Cardiac muscle cell (in vitro differentiated cells and primary cell): Measurements from ENCODE around the gene COL4A2. TPM values are rescaled to one million over a fixed set of nuclear protein-coding genes. Genes with fewer than 3 reads are reported as not detected.
A peak's percentile ranks its signal among the peaks of the same experiment; 100 is the strongest.
"Not testable (repeated sequence)": the region's sequence is repeated elsewhere in the genome, so short reads cannot be mapped to it uniquely, and the experiment has no call there.

Experiments used
- DNase-seq, 2 donors: peaks; one replicate each; pipeline versions ENCODE4 v3.0.0 to v3.0.0-alpha.2; 2010 to 2017; ENCODE audit warnings: low read depth in 1 of 2, low spot score in 1 of 2
- H3K27ac ChIP-seq: fragments of 200-600 bp; sonication (generic); 2 replicates; pipeline ENCODE4 v1.5.1; 2016
- H3K27me3 ChIP-seq: fragments of 200-600 bp; sonication (generic); 2 replicates; pipeline ENCODE4 v1.6.0; 2016; ENCODE audit warnings: control low read depth
- H3K36me3 ChIP-seq: fragments of 200-600 bp; sonication (generic); 2 replicates; pipeline ENCODE4 v1.5.1; 2016; ENCODE audit warnings: control low read depth
- H3K4me1 ChIP-seq: fragments of 200-600 bp; sonication (generic); 2 replicates; pipeline ENCODE4 v1.8.1; 2017; ENCODE audit warnings: low read depth, mild to moderate bottlenecking, mixed run types
- H3K4me3 ChIP-seq: fragments of 200-600 bp; sonication (generic); 2 replicates; pipeline ENCODE4 v1.5.1; 2016; ENCODE audit warnings: mild to moderate bottlenecking
- H3K9me3 ChIP-seq: fragments of 200-600 bp; sonication (generic); 2 replicates; pipeline ENCODE4 v1.5.1; 2017; ENCODE audit warnings: low read depth, mild to moderate bottlenecking, control low read depth
- polyA plus RNA-seq: library from polyadenylated mRNA; unstranded; fragments of >200 nt; fragmentation: Nextera tagmentation; extraction: Ambion mirVana; gene quantifications from 2 replicates; pipeline ENCODE4 v1.2.1, GENCODE V29; 2016
- total RNA-seq: library from RNA; depleted of rRNA; stranded (reverse); fragments of >200 nt; gene quantifications from 2 replicates; pipeline ENCODE4 v1.2.3, GENCODE V29; 2016
- TF ChIP-seq, protein P1 (sequence below): IDR thresholded peaks from 2 replicates; pipeline ENCODE4 v1.5.1; 2012; ENCODE audit warnings: low read depth, mild to moderate bottlenecking, low read length

Gene COL4A2
- total and polyA plus RNA-seq, 2 experiments from 2014 or later = 184 to 516 TPM

DNA sequence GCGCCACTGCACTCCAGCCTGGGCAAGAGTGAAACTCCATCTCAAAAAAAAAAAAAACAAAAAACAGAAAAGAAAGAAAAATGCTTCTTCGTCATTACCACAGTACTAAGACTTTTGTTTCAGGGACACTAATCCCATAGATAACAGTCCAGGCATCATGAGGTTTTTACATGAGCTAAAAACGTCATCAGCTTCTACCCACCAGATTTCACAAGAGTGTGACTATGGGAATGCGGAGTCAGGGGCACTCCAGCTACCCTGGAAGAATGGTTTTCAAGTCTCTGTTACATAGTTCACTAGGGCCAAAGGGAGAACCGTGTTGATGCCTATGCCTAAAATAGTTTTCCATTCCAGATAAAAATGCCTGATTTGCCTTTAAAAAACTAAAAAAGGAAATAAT, 221.3 kb downstream of the COL4A2 start:
- TF ChIP-seq, protein P1, sequence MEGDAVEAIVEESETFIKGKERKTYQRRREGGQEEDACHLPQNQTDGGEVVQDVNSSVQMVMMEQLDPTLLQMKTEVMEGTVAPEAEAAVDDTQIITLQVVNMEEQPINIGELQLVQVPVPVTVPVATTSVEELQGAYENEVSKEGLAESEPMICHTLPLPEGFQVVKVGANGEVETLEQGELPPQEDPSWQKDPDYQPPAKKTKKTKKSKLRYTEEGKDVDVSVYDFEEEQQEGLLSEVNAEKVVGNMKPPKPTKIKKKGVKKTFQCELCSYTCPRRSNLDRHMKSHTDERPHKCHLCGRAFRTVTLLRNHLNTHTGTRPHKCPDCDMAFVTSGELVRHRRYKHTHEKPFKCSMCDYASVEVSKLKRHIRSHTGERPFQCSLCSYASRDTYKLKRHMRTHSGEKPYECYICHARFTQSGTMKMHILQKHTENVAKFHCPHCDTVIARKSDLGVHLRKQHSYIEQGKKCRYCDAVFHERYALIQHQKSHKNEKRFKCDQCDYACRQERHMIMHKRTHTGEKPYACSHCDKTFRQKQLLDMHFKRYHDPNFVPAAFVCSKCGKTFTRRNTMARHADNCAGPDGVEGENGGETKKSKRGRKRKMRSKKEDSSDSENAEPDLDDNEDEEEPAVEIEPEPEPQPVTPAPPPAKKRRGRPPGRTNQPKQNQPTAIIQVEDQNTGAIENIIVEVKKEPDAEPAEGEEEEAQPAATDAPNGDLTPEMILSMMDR = no peak
- peak in 1 of 2 donors; percentile 96 for DNase-seq
- H3K4me3 ChIP-seq = no peak overlapping the region
- peaks cover 49% of the 10 kb centered on the region for H3K4me1 ChIP-seq
- H3K27ac ChIP-seq = no peak overlapping the region
- no peaks in the 10 kb centered on the region for H3K27me3 ChIP-seq
- H3K36me3 ChIP-seq = no peaks in the 10 kb centered on the region
- no peaks in the 10 kb centered on the region for H3K9me3 ChIP-seq

DNA sequence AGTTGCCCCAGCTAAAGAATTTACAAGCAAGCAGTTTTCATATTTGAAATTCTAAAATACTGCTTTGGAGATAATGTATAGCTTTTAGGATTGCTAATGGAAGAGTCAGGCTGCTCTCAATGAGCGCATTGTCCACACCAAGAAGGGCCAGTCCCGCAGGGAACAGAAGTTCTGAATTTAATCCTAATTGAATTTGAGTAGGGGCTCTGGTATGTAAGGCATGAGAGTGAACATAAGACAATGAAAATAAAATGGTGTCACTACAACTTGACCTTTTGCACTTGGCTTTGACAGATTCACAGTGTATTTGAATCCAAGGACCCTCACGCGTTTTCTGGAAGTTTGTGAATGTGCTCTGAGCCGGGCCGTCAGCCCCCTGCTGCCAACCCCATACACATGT, 221.8 kb downstream of the COL4A2 start:
- H3K36me3 ChIP-seq = no peaks in the 10 kb centered on the region
- TF ChIP-seq, protein P1 = no peak
- peak overlapping the region; percentile 57 for H3K27ac ChIP-seq
- no peaks in the 10 kb centered on the region for H3K27me3 ChIP-seq
- DNase-seq = no peak
- H3K4me3 ChIP-seq = no peak overlapping the region
- H3K4me1 ChIP-seq = peaks cover 47% of the 10 kb centered on the region
- no peaks in the 10 kb centered on the region for H3K9me3 ChIP-seq

DNA sequence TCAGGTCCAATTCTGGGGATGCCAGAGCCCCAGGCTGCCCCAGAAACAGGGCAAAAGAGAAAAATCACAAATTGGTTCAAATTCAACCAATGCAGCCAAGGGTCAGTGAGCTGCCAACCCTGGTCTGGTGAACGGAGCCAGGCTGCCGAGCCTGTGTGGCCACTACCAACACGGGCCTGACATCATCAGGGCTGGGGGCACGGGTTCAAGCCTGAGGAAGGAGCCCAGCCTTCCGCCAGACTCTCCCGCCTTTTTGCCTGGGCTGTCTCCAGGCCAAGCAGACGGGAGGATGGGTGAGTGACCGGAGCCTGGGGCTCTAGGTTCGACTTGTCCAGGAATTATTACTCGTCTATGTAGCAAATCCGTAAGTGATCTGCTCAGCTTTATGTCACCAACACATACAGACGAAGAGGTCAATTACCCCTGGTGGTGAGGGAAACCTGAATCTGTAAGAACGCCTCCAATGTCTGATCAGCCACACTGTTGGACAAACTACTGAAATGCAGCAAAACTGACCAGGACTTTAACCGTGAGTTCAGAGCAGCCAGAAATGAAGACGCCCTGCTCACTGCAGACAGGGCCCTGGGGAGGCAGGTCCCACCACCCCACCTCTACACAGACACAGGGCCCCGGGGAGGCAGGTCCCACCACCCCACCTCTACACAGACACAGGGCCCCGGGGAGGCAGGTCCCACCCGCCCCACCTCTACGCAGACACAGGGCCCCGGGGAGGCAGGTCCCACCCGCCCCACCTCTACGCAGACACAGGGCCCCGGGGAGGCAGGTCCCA, 222.6 kb downstream of the COL4A2 start:
- H3K27ac ChIP-seq = peak overlapping the region; percentile 57
- no peaks in the 10 kb centered on the region for H3K9me3 ChIP-seq
- DNase-seq = no peak
- TF ChIP-seq, protein P1 = no peak
- H3K4me3 ChIP-seq = no peak overlapping the region
- H3K4me1 ChIP-seq = peaks cover 39% of the 10 kb centered on the region
- H3K27me3 ChIP-seq = no peaks in the 10 kb centered on the region
- H3K36me3 ChIP-seq = no peaks in the 10 kb centered on the region

DNA sequence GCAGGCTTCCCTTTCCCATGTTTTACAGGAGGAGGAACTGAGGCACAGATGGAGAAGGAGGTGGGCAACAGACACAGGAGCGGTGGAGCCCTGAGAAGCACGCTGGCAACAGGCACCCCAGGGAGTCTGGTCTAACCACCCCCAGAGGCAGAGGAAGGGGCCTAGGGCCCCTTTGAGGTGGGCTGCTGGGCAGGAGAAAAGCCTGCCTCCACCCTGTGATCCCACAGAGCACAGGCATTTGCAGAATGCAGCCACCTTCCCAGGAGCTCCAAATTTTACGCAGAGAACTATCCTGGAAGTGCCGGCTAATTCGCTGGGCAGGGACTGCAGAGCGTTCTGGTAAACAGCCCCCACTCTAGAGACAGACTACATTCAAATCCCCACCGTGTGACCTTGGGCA, 224.0 kb downstream of the COL4A2 start:
- H3K36me3 ChIP-seq = no peaks in the 10 kb centered on the region
- no peaks in the 10 kb centered on the region for H3K27me3 ChIP-seq
- DNase-seq = no peak
- TF ChIP-seq, protein P1 = no peak
- H3K4me1 ChIP-seq = peaks cover 31% of the 10 kb centered on the region
- H3K27ac ChIP-seq = no peak overlapping the region
- no peaks in the 10 kb centered on the region for H3K9me3 ChIP-seq
- H3K4me3 ChIP-seq = no peak overlapping the region

DNA sequence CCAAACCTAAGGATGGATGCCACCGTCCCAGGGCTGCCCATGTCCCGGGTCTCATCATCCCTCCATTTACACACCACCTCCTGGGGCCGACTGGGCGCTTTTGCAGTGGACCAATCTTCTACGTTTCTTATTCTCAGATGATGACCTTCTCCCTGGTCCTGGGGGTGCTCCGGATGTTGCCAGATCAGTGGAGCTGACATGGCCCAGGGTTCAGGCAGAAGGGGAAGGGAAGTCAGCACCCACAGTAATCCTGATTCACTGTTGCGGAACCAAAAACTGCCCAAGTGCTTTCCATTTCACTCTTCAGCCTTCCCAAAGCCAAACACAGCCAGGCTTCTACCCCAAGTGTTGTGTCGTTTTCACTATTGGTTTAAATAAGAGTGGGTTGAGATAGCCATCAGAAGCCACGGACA, 224.6 kb downstream of the COL4A2 start:
- H3K27ac ChIP-seq = no peak overlapping the region
- TF ChIP-seq, protein P1 = no peak

DNA sequence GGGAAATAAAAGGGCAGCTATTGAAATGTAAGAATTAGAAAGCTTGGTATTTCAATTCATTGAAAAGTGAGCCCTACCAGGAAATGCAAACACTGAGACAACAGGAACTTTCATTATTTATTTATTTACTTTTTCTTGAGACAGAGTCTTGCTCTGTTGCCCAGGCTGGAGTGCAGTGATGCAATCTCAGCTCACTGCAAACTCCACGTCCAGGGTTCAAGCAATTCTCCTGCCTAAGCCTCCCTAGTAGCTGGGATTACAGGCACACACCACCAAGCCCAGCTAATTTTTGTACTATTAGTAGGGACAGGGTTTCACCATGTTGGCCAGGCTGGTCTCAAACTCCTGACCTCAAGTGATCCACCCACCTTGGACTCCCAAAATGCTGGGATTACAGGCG, 225.2 kb downstream of the COL4A2 start:
- H3K9me3 ChIP-seq, H3K4me3 ChIP-seq, H3K36me3 ChIP-seq, H3K27ac ChIP-seq, DNase-seq, H3K27me3 ChIP-seq: not testable (repeated sequence)
- peaks cover 22% of the 10 kb centered on the region for H3K4me1 ChIP-seq

More for the DNA sequence above, 224.6 kb downstream of the COL4A2 start:
- Histone ChIP-seq H3K36me3 (no peaks in the 10 kb centered on the region), H3K9me3 (no peaks in the 10 kb centered on the region), H3K27me3 (no peaks in the 10 kb centered on the region), H3K4me1 (peaks cover 25% of the 10 kb centered on the region), H3K4me3 (no peak overlapping the region)
- DNase-seq = no peak
